ENCODE data around the gene TC2N.

Gene TC2N

GRCh38 chr14:91793704-91794103 is 73.6 kb downstream of the TC2N start:
- FAIRE-seq (no peak), DNase-seq (ENCODE audit: insufficient read length, low spot score) (no peak)
- TF ChIP-seq SPI1 (IDR thresholded peaks at IDR 0.05; ENCODE audit: low read depth, low read length) = no peak
- TF ChIP-seq TAF1 (IDR thresholded peaks at IDR 0.05; ENCODE audit: low read depth, low read length) = no peak
- TF ChIP-seq POLR2AphosphoS5 (IDR thresholded peaks at IDR 0.05; ENCODE audit: low read depth, low read length) = no peak
- no peak for TF ChIP-seq PAX5 (IDR thresholded peaks at IDR 0.05; ENCODE audit: insufficient read depth, low read length, severe bottlenecking)
- TF ChIP-seq POLR2A (IDR thresholded peaks at IDR 0.05; ENCODE audit: low read depth, low read length) = no peak
- TF ChIP-seq POU2F2 (IDR thresholded peaks at IDR 0.05; ENCODE audit: low read depth, low read length) = no peak

GRCh38 chr14:91786188-91786587 is 81.1 kb downstream of the TC2N start:
- no peak for TF ChIP-seq POU2F2 (IDR thresholded peaks at IDR 0.05; ENCODE audit: low read depth, low read length)
- TF ChIP-seq SPI1 (IDR thresholded peaks at IDR 0.05; ENCODE audit: low read depth, low read length) = no peak
- no peak for TF ChIP-seq PAX5 (IDR thresholded peaks at IDR 0.05; ENCODE audit: insufficient read depth, low read length, severe bottlenecking)
- TF ChIP-seq POLR2AphosphoS5 (IDR thresholded peaks at IDR 0.05; ENCODE audit: low read depth, low read length) = no peak
- TF ChIP-seq POLR2A (IDR thresholded peaks at IDR 0.05; ENCODE audit: low read depth, low read length) = no peak
- no peak for TF ChIP-seq TAF1 (IDR thresholded peaks at IDR 0.05; ENCODE audit: low read depth, low read length)
- DNase-seq (ENCODE audit: insufficient read length, low spot score) (no peak), FAIRE-seq (no peak)

GRCh38 chr14:91780452-91780851 is 86.9 kb downstream of the TC2N start:
- no peak for FAIRE-seq
- TF ChIP-seq POU2F2 (IDR thresholded peaks at IDR 0.05; ENCODE audit: low read depth, low read length) (no peak), TAF1 (IDR thresholded peaks at IDR 0.05; ENCODE audit: low read depth, low read length) (no peak), POLR2AphosphoS5 (IDR thresholded peaks at IDR 0.05; ENCODE audit: low read depth, low read length) (no peak), PAX5 (IDR thresholded peaks at IDR 0.05; ENCODE audit: insufficient read depth, low read length, severe bottlenecking) (no peak), POLR2A (IDR thresholded peaks at IDR 0.05; ENCODE audit: low read depth, low read length) (no peak), SPI1 (IDR thresholded peaks at IDR 0.05; ENCODE audit: low read depth, low read length) (no peak)
- DNase-seq (ENCODE audit: insufficient read length, low spot score) = no peak

- FAIRE-seq = no peak
- DNase-seq (ENCODE audit: insufficient read length, low spot score) = no peak
- TF ChIP-seq TAF1 (IDR thresholded peaks at IDR 0.05; ENCODE audit: low read depth, low read length) (no peak), SPI1 (IDR thresholded peaks at IDR 0.05; ENCODE audit: low read depth, low read length) (no peak), POLR2A (IDR thresholded peaks at IDR 0.05; ENCODE audit: low read depth, low read length) (no peak), PAX5 (IDR thresholded peaks at IDR 0.05; ENCODE audit: insufficient read depth, low read length, severe bottlenecking) (no peak), POLR2AphosphoS5 (IDR thresholded peaks at IDR 0.05; ENCODE audit: low read depth, low read length) (no peak), POU2F2 (IDR thresholded peaks at IDR 0.05; ENCODE audit: low read depth, low read length) (no peak)
Measured at GRCh38 chr14:91778217-91778616, 89.1 kb downstream of the TC2N start.

- FAIRE-seq (peak; percentile 5), DNase-seq (ENCODE audit: insufficient read length, low spot score) (no peak)
- TF ChIP-seq POLR2A (IDR thresholded peaks at IDR 0.05; ENCODE audit: low read depth, low read length) (no peak), PAX5 (IDR thresholded peaks at IDR 0.05; ENCODE audit: insufficient read depth, low read length, severe bottlenecking) (no peak), SPI1 (IDR thresholded peaks at IDR 0.05; ENCODE audit: low read depth, low read length) (no peak), POLR2AphosphoS5 (IDR thresholded peaks at IDR 0.05; ENCODE audit: low read depth, low read length) (no peak), TAF1 (IDR thresholded peaks at IDR 0.05; ENCODE audit: low read depth, low read length) (no peak), POU2F2 (IDR thresholded peaks at IDR 0.05; ENCODE audit: low read depth, low read length) (no peak)
Measured at GRCh38 chr14:91774140-91775096, 92.9 kb downstream of the TC2N start.

GRCh38 chr14:91770185-91770584 is 97.2 kb downstream of the TC2N start:
- DNase-seq (ENCODE audit: insufficient read length, low spot score) (no peak), FAIRE-seq (no peak)
- TF ChIP-seq POLR2A (IDR thresholded peaks at IDR 0.05; ENCODE audit: low read depth, low read length) (no peak), SPI1 (IDR thresholded peaks at IDR 0.05; ENCODE audit: low read depth, low read length) (no peak), PAX5 (IDR thresholded peaks at IDR 0.05; ENCODE audit: insufficient read depth, low read length, severe bottlenecking) (no peak)

GRCh38 chr14:91755570-91756295 is 111.6 kb downstream of the TC2N start:
- no peak for FAIRE-seq

GRCh38 chr14:91754819-91755218 is 112.5 kb downstream of the TC2N start:
- no peak for DNase-seq (ENCODE audit: insufficient read length, low spot score)
- no peak for FAIRE-seq
- TF ChIP-seq PAX5 (IDR thresholded peaks at IDR 0.05; ENCODE audit: insufficient read depth, low read length, severe bottlenecking) (no peak), TAF1 (IDR thresholded peaks at IDR 0.05; ENCODE audit: low read depth, low read length) (no peak), POU2F2 (IDR thresholded peaks at IDR 0.05; ENCODE audit: low read depth, low read length) (no peak), POLR2A (IDR thresholded peaks at IDR 0.05; ENCODE audit: low read depth, low read length) (no peak), POLR2AphosphoS5 (IDR thresholded peaks at IDR 0.05; ENCODE audit: low read depth, low read length) (no peak)

More at GRCh38 chr14:91755570-91756295, 111.6 kb downstream of the TC2N start:
- TF ChIP-seq TAF1 (IDR thresholded peaks at IDR 0.05; ENCODE audit: low read depth, low read length) = no peak
- no peak for TF ChIP-seq SPI1 (IDR thresholded peaks at IDR 0.05; ENCODE audit: low read depth, low read length)
- no peak for TF ChIP-seq PAX5 (IDR thresholded peaks at IDR 0.05; ENCODE audit: insufficient read depth, low read length, severe bottlenecking)
- TF ChIP-seq POLR2A (IDR thresholded peaks at IDR 0.05; ENCODE audit: low read depth, low read length) = no peak
- no peak for TF ChIP-seq POLR2AphosphoS5 (IDR thresholded peaks at IDR 0.05; ENCODE audit: low read depth, low read length)
- TF ChIP-seq POU2F2 (IDR thresholded peaks at IDR 0.05; ENCODE audit: low read depth, low read length) = no peak
- DNase-seq (ENCODE audit: insufficient read length, low spot score) = no peak

GRCh38 chr14:91754185-91754584 is 113.2 kb downstream of the TC2N start:
- FAIRE-seq (no peak), DNase-seq (ENCODE audit: insufficient read length, low spot score) (no peak)
- TF ChIP-seq TAF1 (IDR thresholded peaks at IDR 0.05; ENCODE audit: low read depth, low read length) = no peak
- TF ChIP-seq PAX5 (IDR thresholded peaks at IDR 0.05; ENCODE audit: insufficient read depth, low read length, severe bottlenecking) = no peak
- TF ChIP-seq SPI1 (IDR thresholded peaks at IDR 0.05; ENCODE audit: low read depth, low read length) = no peak
- TF ChIP-seq POU2F2 (IDR thresholded peaks at IDR 0.05; ENCODE audit: low read depth, low read length) = no peak
- no peak for TF ChIP-seq POLR2AphosphoS5 (IDR thresholded peaks at IDR 0.05; ENCODE audit: low read depth, low read length)
- no peak for TF ChIP-seq POLR2A (IDR thresholded peaks at IDR 0.05; ENCODE audit: low read depth, low read length)

Data from GM12891 (cell line).